ELR (cell line): Measurements from ENCODE around the gene RIC8A.
"Not testable (repeated sequence)": the region's sequence is repeated elsewhere in the genome, so short reads cannot be mapped to it uniquely, and the experiment has no call there.

Source experiments
- DNase-seq: peaks from one replicate; pipeline ENCODE4 v3.0.0-alpha.2; 2015; ENCODE audit warnings: low read depth

RIC8A gene

DNA sequence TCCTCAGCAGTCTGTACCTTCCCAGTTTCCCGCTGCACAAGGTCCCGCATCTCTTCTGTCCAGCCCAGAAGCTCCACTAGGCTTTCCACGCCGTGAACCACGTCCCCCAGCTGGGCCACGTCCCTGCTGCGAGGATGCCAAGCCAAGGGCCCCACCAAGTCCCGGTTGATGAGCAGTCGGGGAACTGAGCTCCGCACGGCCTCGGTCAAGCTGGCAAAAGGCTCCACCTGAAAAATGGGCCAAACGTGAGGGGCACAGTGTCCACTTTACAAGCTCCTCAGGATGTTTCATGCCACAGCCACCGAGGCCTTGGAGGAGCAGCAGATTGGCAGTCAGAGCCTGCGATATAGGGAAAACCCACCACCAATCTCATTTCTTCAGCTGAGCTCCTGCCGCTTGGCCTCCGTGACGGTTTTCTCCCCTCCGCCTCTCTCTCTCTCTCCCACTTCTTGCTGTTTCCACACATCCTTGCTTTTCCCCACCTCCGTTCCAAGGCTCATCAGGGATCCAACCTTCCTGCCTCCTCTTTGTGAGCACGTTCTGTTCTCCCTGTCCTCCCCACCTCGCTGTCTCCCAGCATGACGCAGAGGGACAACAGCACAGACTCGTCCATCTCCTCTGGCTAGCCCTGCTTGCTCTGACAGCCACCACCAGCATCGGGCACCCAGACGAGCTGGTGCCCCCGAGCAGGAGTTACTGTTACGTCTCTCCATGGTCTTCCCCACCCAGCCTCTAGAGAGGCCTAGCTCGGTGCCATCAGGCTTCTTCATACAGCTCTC lies 11.5 kb downstream of the RIC8A start:
- DNase-seq = no peak

DNA sequence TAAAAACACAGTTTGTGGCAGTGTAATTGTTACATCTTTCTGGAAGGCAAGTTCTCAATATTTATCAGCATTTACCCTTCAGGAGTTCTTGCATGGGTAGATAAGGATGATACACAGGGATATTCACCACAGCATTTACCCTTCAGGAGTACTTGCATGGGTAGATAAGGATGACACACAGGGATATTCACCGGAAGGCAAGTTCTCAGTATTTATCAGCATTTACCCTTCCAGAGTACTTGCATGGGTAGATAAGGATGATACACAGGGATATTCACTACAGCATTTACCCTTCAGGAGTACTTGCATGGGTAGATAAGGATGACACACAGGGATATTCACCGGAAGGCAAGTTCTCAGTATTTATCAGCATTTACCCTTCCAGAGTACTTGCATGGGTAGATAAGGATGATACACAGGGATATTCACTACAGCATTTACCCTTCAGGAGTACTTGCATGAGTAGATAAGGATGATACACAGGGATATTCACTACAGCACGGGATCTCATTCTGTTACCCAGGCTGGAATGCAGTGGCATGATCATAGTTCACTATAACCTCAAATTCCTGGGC lies 13.2 kb downstream of the RIC8A start:
- not testable (repeated sequence) for DNase-seq

DNA sequence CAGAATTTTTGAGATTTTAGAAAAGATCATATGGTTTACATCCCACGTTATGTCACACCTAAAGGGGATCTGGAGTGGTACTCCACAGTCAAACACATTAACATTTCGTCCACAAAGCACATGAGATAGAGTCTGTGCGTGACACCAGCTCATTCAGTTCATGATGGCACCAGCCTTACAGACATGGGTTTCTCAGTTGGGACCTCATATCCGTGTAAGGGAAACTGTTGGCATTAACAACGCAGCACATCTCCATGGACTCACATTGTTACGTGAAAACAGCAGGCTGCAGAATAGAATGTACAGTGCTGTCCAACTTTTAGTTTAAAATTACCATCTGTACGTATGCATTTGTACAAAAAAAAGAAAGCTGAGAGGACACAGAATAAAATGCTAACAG lies 14.0 kb downstream of the RIC8A start:
- DNase-seq = no peak

DNA sequence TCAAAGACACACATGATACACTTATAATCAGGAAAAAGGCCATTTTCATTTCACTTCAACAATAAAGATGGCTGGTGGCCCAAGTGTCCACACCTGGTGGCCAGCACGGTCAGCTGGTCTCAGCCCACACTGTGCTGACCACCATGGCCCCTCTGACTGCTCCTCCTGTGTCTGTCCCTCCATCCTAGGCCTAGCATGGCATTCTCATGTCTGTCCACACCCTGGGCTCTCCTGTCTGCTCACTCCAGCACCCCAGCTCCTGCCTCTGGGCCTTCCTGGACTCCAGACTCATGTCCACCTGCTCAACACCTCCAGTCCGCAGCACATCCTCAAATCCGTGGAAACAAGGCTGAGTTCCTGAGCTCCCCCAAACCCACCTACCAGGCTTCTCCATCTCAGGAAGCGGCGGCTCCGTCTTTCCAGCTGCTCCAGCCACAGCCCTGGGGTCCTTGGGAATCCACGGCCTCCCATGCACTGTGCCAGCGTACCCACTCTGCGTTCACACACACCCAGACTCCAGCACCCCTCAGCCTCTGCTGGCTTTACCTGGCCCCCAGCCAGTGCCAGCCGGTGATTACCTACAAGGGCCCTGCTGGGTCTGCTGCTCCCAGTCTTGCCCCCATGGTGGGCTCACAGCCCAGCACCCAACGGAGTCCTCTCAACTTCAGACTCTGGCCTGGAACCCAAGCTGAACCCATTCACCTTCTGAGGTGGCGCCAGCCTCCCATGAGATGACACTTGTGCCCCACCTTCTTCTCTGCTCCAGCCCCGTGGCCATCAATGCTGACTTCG lies 14.7 kb downstream of the RIC8A start:
- DNase-seq = no peak

DNA sequence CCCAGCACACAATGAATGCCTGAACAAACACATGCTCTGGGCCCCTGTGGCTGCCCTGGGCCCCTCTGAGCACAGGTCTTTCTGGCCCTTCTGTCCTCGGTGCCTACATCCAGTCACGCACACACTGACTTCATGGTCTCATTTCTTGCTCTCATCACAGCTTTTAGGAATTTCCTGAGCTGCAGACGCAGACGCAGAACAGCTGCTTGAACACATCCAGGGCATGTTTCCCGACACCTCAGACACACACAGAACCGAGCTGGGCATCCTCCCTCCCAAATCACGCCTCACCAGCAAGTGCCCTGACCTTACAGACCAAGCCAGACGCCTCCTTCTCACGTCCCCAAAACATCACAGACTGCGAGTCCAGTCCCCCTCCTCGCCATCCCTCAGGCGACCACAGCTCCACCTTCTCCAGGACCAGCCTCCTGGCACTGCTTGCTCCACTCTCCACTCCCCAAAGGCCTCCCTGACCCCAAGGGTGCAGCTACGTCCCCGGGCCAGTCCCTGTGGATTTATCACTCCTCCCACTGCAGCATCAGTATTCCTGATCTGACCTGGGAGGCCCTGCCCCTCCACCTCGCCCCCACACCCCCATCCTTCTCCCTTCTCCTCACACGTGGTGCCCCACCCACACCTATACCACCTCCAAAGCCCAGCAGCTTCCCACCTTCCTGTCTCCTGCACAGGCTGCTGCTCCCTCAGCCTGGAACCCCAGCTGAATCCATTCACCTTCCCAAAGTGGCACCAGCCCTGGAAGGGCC lies 15.7 kb downstream of the RIC8A start:
- no peak for DNase-seq

DNA sequence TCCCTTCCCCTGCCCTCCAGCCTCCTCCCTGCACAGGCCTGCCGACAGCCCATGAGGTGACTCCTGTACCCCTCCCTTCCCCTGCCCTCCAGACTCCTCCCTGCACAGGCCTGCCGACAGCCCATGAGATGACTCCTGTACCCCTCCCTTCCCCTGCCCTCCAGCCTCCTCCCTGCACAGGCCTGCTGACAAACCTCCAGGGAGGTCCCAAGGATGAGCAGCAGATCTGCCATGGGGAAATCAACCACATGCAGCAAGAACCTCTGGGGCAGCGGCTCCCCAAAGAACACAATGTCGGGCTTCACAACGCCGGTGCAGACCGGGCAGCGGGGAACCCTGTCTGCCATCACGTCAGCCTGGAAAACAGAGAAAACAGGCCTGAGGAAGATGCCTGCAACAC lies 16.4 kb downstream of the RIC8A start:
- no peak for DNase-seq

DNA sequence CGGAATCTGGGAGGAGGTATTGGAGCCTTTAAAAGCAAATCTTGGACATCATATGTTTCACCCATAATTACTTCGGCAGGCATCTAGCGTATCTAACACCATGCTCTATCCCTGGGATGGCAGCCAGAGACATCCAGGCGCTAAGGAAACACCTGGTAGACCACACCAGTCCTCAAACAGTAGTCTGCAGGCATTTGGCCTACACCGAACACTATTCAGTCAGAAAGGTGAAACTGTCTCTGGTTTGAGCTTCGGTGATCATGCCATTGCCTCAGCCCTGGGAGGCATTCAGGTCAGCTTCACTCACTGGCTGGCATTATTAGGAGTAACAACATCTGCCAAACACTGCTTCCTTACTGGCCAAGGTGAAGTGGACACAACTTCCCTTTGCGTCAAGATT lies 16.9 kb downstream of the RIC8A start:
- DNase-seq = no peak

DNA sequence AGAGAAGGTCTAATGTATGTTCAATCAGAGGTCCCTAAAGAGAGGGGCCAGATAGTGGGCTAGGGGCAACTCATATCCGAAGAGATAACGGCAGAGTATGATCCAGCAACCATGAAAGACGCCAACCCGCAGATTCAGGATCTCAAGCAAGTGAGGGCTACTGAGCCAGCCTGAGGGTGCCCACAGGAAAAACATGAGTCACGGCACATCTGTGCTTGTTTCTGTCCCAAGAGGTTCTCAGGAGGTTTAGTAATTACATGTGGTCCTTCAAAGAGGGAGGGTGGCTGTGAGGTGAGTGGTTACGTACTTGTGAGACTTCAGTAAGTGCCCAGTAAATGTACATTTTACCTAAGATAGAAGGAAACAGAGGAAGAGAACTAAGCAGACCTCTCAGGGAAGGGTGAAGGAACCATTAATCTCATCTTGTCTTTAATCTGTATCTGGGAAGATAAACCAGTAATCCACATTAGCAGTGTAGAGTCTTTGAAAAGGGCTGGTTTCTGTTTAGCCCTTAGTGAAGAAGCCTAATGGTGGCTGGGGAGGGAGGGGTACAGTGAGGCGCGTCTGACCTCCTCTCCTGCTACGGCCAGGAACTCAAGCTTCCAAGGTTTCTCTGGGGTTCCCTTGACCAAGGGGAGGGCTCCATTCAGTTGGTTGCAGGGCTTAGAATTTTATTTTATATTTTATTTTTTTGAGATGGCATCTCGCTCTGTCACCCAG lies 18.4 kb downstream of the RIC8A start:
- DNase-seq = peak; percentile 58

DNA sequence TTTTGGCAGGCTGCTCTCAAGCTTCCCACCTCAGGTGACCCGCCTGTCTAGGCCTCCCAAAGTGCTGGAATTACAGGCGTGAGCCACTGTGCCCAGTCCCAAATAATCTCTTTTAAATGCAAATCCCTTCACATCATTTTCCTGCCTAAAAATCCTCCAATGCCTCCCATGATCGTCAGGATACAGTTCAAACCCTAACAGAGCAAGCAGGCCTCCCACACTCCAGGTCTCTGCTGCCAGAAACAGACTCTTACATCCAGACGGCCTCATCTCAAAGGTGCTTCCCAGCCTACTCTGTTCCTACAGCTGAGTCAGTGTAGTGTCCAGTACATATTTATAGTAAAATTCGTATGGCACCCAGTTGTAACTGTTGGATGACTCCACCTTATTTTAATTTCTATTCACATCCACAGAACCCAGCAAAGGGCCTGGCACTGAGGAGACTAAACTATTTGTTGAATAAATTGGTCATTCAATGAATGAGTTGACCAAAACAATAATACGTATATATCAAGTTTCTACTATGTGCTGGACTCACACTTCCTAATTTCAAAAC lies 20.4 kb downstream of the RIC8A start:
- DNase-seq = no peak

DNA sequence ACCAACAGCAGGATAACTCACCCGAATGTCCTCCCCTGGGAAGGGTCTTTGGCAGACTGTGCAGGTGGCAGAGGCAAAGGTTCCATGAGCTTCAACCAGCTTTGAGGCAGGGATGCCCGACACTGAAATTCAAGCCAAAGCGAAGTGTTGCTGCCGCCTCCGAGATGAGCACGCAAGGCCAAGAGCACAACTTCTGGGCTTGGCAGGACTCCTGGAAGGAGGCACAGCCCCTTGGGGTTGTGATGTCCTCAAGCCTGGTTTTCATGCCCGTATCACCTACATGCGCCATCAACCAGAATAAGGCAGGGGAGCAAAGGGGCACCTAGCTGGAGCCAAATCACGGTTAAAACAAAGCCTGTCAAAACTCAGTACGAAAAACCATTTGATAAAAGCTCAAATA lies 22.9 kb downstream of the RIC8A start:
- DNase-seq = no peak

DNA sequence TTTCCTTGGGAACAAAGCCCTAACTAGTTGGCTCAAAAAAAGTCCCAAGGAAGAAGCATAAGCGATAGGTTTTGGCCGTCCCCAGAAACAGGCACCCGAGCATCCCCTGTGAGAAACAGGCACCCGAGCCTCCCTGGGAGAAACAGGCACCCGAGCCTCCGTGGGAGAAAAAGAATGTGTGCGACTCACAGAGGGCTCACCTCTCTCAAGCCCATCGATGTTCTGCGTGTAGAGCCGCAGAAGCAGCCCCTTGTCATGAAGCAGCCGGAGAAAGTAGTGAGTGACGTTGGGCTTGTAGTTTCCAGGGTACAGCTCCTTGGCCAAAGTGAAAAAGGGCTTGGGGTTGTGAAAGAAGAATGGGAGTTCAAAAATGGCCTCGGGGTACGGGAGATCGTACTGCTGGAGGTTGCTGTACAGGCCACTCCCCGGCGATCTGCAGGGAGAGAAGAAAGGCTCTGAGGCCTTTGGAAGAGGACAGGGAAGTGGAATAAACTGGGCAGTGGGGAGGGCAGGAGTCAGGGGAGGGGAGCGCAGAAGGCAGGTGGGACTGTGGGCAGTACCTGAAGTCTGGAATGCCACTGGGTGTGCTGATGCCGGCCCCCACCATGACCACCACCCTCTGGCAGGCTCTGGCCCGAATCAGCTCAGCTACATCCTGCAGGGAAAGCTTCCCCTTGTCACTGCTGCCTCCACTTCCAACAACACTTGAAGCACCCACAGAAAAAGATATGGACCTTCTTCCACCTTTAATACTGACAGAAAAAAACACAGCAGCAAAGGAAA lies 25.5 kb downstream of the RIC8A start:
- DNase-seq = no peak

DNA sequence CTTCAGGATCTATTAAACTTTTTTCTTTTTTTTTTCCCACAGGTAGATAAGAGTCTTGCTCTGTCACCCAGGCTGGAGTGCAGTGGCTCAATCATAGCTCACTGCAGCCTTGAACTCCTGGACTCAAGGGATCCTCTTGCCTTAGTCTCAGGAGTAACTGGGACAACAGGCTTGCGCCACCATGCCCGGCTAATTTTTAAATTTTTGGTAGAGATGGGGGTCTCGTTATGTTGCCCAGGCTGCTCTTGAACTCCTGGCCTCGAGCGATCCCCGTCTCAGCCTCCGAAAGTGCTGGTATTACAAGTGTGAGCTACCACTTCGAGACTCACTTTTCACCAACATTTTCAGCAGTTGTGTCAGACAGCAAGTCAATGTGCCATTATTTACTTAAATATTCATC lies 27.7 kb downstream of the RIC8A start:
- DNase-seq = no peak

DNA sequence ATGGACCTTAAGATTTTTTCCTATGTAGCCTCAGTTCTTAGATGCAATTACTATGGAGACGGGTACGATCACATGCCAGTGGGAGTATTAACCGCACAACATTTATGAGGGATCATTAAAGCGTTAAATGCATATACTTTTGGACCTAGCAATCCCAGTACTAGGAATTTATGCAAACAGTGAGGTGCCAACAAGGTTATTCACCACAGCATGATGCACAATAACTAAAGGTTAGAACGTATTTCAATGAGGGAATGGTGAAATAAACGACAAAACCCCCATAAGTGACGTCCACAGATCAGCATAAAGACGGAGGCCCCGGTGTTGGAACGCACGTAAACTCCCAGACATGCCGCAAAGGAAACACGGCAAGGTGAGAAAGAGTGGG lies 28.1 kb downstream of the RIC8A start:
- no peak for DNase-seq

DNA sequence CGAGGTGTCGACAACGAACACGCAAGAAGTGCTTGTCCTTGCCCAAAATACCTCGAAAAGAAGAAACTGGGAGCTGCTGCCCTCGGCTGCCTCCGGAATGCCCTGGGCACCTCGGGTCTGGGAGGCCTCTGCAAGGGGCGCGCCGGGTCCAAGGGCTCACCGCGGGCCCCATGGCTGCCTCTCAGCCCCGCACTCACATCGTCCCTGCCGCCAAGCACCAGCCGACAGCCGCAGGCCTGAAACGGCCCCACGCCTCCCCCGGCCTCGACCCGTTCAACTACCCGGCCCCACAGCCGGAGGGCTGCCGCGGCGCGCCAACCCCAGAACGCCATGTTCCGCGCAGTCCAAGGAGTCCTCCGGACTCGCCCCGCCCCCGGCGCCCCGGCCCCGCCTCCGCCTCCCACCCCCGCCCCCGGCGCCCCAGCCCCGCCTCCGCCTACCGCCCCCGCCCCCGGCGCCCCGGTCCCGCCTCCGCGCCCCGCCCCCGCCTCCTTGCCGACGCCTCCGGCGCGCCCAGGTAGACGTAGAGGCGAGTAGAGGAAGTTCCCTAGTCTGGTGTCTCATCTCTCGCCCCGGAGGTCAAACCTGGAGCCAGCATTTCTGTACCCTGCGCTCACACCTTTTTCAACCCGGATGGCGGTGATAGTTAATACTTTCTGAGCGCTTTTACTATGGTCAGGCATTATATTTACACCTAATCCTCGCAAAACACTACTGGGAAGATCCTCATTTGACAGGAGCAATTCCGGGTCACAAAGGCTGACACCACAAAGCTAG lies 28.7 kb downstream of the RIC8A start, which contains the start of gene SIRT3:
SIRT3 (minus strand) TSS at position 346 of the 777 bp plus-strand sequence; CDS start at position 332, 14 bp downstream.
- peak; percentile 91 for DNase-seq

DNA sequence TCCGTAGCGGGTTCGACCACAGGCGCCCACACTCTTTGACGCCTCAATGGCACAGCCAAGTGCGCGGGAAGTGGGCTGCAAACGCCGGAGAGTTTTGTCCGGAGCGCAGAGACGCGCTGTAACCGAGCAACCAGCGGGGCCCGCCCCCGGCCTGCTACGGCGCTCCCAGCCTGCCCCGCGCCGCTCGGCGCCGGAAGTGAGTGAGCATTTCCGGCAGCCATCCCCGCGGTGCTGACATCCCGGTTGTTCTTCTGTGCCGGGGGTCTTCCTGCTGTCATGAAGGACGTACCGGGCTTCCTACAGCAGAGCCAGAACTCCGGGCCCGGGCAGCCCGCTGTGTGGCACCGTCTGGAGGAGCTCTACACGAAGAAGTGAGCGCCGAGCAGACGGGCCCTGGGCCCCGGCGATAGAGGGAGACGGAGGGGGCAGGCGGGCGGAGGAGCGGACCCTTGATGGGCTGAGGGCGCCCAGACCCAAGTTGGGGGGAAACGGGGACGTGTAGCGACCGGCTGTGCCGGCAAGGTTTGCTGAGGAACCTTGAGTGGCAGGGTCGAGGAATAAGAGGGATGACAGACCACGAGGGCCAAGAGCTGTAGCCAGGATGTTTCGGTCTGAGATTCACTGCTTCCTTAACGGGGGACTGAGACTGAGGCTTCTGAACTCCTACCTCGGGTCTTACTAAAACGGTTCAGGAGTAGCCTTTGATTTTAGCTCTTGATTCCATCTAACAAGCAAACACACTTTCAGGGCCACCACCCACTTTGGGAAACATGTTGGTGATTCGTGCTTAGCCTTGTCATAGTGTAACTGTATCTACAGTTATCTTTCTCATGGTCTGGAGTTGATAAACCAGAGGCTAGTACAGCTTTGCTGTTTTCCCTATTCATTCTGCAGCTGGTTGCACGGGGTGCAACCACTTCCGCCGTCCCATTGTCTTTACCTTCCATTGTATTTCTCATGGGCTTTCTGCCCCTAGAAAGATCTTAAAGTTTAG lies 29.6 kb downstream of the RIC8A start, which contains the start of gene PSMD13:
PSMD13 (plus strand) TSS at position 203 of the 994 bp plus-strand sequence; CDS start at position 277, 74 bp downstream.
- peak; percentile 89 for DNase-seq

DNA sequence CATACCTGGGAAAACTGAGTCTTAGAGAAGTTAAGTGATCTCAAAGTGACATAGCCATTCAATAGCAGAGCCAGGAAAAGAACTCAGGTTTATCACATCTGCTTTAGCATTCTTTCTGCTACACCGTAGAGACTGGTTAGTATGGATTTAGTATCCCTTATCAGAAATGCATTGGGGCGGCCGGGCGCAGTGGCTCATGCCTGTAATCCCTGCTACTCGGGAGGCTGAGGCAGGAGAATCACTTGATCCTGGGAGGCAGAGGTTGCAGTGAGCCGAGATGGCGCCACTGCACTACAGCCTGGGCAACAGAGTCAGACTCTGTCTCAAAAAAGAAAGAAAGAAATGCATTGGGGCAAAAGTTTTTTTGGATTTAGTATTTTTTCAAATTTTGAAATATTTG lies 30.8 kb downstream of the RIC8A start:
- not testable (repeated sequence) for DNase-seq

DNA sequence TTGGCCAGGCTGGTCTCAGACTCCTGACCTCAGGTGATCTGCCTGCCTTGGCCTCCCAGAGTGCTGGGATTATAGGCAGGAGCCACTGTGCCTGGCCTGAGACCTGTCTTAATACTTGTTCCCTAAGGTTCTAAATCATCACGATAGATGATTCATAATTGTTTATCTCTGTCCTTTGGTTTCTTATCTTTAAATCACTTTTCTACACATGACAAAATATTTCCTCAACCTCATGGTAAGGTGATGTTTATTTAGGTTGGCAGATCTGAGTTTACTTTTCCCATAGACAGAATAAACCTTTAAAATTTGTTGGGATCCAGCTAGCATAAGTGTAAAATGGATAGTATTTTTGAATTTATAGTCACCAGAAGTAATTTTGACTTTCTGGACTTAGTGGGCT lies 32.8 kb downstream of the RIC8A start:
- DNase-seq = no peak

DNA sequence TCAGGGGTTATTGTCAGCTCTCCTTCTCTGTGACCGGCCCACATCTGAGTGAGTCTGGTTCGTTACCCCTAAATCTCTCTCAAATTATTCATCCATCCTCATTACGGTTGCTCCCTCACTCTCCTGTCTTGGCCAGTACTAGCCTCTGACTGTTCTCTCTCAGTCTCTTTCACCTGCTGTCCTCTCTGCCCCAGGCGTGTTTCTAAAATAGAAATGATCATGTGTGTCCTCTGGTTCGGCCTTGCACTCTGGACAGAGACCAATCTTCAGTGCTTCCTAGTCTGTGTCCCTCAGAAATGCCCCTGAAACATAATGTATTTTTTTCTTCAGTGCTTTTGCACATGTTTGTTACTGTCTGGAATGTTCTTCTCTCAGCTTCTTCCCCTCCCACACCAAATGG lies 34.1 kb downstream of the RIC8A start:
- DNase-seq = no peak
